HepG2 (cell line): Measurements from ENCODE around the gene MT1G. TPM values are rescaled to one million over a fixed set of nuclear protein-coding genes. Genes with fewer than 3 reads are reported as not detected.

Experiments used
- BORCS8-MEF2B ChIP-seq: sonication (generic); formaldehyde crosslinking; IDR thresholded peaks from 2 replicates; pipeline ENCODE4 v1.8.0; 2022; ENCODE audit warnings: mild to moderate bottlenecking, missing genetic modification reagents
- CTCF ChIP-seq: sonication (generic); formaldehyde crosslinking; IDR thresholded peaks from 2 replicates; pipeline ENCODE4 v1.5.0; 2020; ENCODE audit warnings: mild to moderate bottlenecking, missing genetic modification reagents, moderate library complexity
- EZH2 ChIP-seq: conservative IDR thresholded peaks from 2 replicates; pipeline ENCODE4 v1.6.1; 2012; ENCODE audit warnings: mild to moderate bottlenecking, low read depth, low read length, moderate library complexity
- FOXP1 ChIP-seq, 2 experiments: fragments of 450-650 bp in 1 of 2; IDR thresholded peaks; 2 replicates each; pipeline ENCODE4 v1.6.1; 2017 to 2018; ENCODE audit warnings: antibody characterized with exemption in 1 of 2
- HMGXB3 ChIP-seq: sonication (generic); formaldehyde crosslinking; IDR thresholded peaks from 2 replicates; pipeline ENCODE4 v1.4.0; 2020; ENCODE audit warnings: missing genetic modification reagents, borderline replicate concordance
- HNF4G ChIP-seq, 2 experiments: sonication (generic) in 1 of 2; formaldehyde crosslinking in 1 of 2; IDR thresholded peaks; 2 replicates each; pipeline versions ENCODE4 v1.4.0 to v1.6.1; 2011 to 2020; ENCODE audit warnings: borderline replicate concordance in 2 of 2, low read depth in 2 of 2, mild to moderate bottlenecking in 2 of 2, low read length in 1 of 2, missing genetic modification reagents in 1 of 2, moderate library complexity in 1 of 2
- IKZF5 ChIP-seq: IDR thresholded peaks from 2 replicates; pipeline ENCODE4 v1.6.1; 2018; ENCODE audit warnings: missing genetic modification reagents, mild to moderate bottlenecking, missing compliant biosample characterization
- MEIS2 ChIP-seq: sonication (generic); formaldehyde crosslinking; IDR thresholded peaks from 2 replicates; pipeline ENCODE4 v1.9.0; 2021; ENCODE audit warnings: mild to moderate bottlenecking, missing genetic modification reagents
- MNT ChIP-seq: fragments of 450-650 bp; IDR thresholded peaks from 2 replicates; pipeline ENCODE4 v1.6.1; 2016
- MYPOP ChIP-seq: sonication (generic); formaldehyde crosslinking; IDR thresholded peaks from 2 replicates; pipeline ENCODE4 v1.8.1; 2023; ENCODE audit warnings: mild to moderate bottlenecking, moderate library complexity, missing genetic modification reagents
- PITX1 ChIP-seq: sonication (generic); formaldehyde crosslinking; IDR thresholded peaks from 2 replicates; pipeline ENCODE4 v1.5.1; 2020; ENCODE audit warnings: mild to moderate bottlenecking, missing genetic modification reagents
- PPARG ChIP-seq: conservative IDR thresholded peaks from 2 replicates; pipeline ENCODE4 v1.6.1; 2016; ENCODE audit warnings: missing biosample characterization, missing genetic modification reagents
- SOX6 ChIP-seq, 2 experiments: fragments of 450-650 bp in 1 of 2; sonication (generic) in 1 of 2; formaldehyde crosslinking in 1 of 2; IDR thresholded peaks; 2 replicates each; pipeline versions ENCODE4 v1.4.0 to v1.6.1; 2017 to 2020; ENCODE audit warnings: antibody characterized with exemption in 1 of 2, mild to moderate bottlenecking in 1 of 2, missing genetic modification reagents in 1 of 2
- SRSF4 ChIP-seq: fragments of 200-400 bp; formaldehyde crosslinking; IDR thresholded peaks from one replicate; pipeline ENCODE4 v1.6.1; 2018; ENCODE audit warnings: mild to moderate bottlenecking, low read depth, low read length, moderate library complexity; ENCODE audit not compliant: poor library complexity, severe bottlenecking
- TBL1XR1 ChIP-seq: fragments of 150-350 bp; IDR thresholded peaks from 2 replicates; pipeline ENCODE4 v1.6.1; 2014; ENCODE audit warnings: borderline replicate concordance, low read length; ENCODE audit not compliant: partially characterized antibody
- ZNF558 ChIP-seq: sonication (generic); formaldehyde crosslinking; IDR thresholded peaks from 2 replicates; pipeline ENCODE4 v1.9.0; 2022; ENCODE audit warnings: mild to moderate bottlenecking, missing genetic modification reagents, borderline replicate concordance
- ZNF883 ChIP-seq: sonication (generic); formaldehyde crosslinking; IDR thresholded peaks from 2 replicates; pipeline ENCODE4 v1.5.1; 2020; ENCODE audit warnings: mild to moderate bottlenecking, missing genetic modification reagents; ENCODE audit errors: not compliant biosample characterization
- polyA plus RNA-seq, 8 experiments: library from polyadenylated mRNA; depleted of rRNA in 3 of 8; stranded (reverse) in 7 of 8; unstranded in 1 of 8; fragments of >200 nt; fragmentation: Illumina TruSeq in 4 of 8; extraction: Trizol in 4 of 8; gene quantifications; 2 replicates each; pipeline versions ENCODE4 v1.2.1 to v1.2.3, GENCODE V29; 2011 to 2016; ENCODE audit warnings: low read depth in 4 of 8, missing spikeins in 1 of 8, mixed read lengths in 1 of 8; ENCODE audit not compliant: insufficient read depth in 1 of 8
- total RNA-seq, 5 experiments: library from RNA; depleted of rRNA; stranded (reverse); fragments of >200 nt; fragmentation: Illumina TruSeq; extraction: Trizol; gene quantifications; 2 replicates each; pipeline ENCODE4 v1.2.3, GENCODE V29; 2016; ENCODE audit warnings: low read depth in 1 of 5

MT1G gene
- total and polyA plus RNA-seq, 2 of the 13 experiments (the other 11 are each of a cell fraction or from before 2014, with no cell fraction given), result 3.6 to 377 TPM

- TF ChIP-seq PITX1 (CRISPR knock-in tag) (peak; percentile 74), SOX6 (IDR thresholded peaks at IDR 0.05) (no peak), SOX6 (CRISPR knock-in tag; IDR thresholded peaks at IDR 0.05) (no peak), BORCS8-MEF2B (no peak; the same call in 1 of the 2 replicates), SRSF4 (no peak), CTCF (peak; percentile 71), ZNF558 (CRISPR knock-in tag) (no peak), MEIS2 (CRISPR knock-in tag) (no peak), ZNF883 (CRISPR knock-in tag) (no peak), HMGXB3 (CRISPR knock-in tag) (no peak), HNF4G (IDR thresholded peaks at IDR 0.05; ENCODE audit: borderline replicate concordance, low read depth, low read length) (no peak), HNF4G (CRISPR knock-in tag; IDR thresholded peaks at IDR 0.05; ENCODE audit: borderline replicate concordance, low read depth) (no peak), FOXP1 (IDR thresholded peaks at IDR 0.05) (no peak), FOXP1 (CRISPR knock-in tag; IDR thresholded peaks at IDR 0.05) (no peak), IKZF5 (CRISPR knock-in tag) (peak; percentile 43; the same call in 1 of the 2 replicates), MNT (no peak), PPARG (peak; percentile 57; the same call in 1 of the 2 replicates), MYPOP (CRISPR knock-in tag) (peak; percentile 89; the same call in 1 of the 2 replicates), TBL1XR1 (no peak), EZH2 (no peak)
These were observed 20.0 kb downstream of the MT1G start (continued) for GRCh38 chr16:56647641-56648431.
